GM21390 (cell line): ENCODE data around the gene NCOA3.
"Not testable (repeated sequence)": the region's sequence is repeated elsewhere in the genome, so short reads cannot be mapped to it uniquely, and the experiment has no call there.

Experiments
- ATAC-seq: cut with Tn5 transposase; IDR thresholded peaks from one replicate; pipeline ENCODE4 v1.9.1; 2021; ENCODE audit not compliant: unreplicated experiment

Gene NCOA3

DNA sequence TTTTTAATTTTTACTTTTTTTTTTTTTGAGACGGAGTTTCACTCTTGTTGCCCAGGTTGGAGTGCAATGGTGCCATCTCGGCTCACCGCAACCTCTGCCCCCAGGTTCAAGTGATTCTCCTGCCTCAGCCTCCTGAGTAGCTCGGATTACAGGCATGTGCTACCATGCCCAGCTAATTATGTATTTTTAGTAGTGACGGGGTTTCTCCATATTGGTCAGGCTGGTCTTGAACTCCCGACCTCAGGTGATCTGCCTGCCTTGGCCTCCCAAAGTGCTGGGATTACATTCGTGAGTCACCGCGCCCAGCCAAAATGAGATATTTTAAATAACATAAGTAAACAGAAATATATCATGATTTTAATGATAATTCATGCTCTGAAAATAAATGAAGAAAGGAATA lies 1.6 kb upstream of the NCOA3 start:
- not testable (repeated sequence) for ATAC-seq

DNA sequence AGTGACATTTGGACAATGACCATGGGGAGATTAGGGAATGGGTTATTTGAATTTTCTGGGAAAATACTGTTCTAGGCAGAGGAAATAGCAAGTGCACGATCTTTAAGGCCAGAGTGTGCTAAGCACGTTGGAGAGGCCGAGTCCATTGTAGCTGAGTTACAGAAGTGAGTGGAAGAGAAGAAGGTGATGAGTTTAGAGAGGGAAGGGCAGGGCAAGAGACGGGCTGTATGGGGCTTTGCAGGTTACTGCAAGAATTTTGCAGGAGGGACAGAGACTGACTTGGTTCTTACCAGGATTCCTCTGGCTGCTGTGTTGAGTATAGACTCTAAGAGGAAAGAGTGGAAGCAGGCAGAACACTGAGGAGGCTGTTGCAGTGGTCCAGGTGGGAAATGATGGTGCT lies 1.1 kb upstream of the NCOA3 start:
- ATAC-seq, result no peak

DNA sequence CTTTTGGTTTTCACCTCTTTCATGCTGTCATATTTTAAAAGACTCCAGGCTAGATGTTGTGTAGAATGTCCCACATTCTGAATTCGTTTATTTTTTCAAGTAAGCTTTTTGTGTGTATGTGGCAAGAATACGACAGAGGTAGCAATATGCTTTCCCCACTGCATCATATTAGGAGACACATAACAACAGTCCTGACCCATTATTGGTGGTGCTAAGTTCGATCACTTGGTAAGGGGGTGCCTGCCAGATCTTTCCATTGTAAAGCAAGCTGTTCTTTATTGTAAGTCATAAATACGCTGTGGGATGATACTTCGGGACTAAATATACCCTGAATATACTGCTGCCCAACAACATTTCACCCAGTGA lies 588 bp upstream of the NCOA3 start:
- peak; percentile 3 for ATAC-seq

DNA sequence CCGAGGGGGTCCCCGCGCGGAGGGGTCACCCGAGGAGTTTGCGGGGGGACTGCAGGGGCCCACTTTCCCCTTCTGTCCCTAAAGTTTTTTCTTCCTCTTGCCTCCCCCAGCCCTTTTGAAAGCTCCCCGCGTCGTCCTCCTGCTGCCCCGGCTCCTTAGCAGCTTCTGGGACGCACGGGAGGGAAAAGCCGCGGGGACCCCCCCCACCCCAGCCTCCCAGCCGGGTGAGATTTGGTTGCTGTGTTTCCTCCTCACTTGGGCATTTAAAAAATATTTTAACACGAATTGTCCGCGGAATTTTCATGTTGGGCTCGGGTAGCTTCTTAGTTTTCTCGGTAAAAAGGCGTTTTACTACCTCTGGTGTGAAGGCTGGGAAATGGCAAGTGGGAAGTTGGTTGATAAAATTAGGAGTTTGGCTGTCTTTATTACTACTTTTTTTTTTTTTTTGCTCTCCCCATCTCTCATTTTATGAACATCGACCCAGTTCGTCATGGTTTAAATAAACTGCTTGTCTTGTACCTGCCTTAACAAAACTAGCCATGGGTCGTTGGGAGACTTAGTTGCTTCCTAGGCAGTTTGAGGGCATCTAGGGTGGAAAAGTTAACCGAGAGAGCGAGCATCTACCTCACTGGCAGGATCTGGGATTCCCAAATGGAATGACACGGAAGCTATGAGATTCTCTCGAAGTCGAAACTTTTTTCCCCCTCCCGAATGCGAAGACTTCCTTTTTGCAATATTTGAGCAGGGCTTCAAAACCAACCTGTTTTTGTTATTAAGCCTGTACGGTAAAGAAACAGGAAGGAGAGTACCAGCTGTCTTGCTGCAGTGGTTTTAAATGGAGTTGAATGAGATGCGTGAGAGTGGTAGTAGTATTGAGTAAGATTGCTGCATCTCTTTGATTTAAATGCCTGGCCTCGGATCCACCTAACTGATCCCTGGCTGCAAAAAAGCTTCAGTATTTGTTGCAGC lies 868 bp downstream of the NCOA3 start:
- ATAC-seq, result no peak

DNA sequence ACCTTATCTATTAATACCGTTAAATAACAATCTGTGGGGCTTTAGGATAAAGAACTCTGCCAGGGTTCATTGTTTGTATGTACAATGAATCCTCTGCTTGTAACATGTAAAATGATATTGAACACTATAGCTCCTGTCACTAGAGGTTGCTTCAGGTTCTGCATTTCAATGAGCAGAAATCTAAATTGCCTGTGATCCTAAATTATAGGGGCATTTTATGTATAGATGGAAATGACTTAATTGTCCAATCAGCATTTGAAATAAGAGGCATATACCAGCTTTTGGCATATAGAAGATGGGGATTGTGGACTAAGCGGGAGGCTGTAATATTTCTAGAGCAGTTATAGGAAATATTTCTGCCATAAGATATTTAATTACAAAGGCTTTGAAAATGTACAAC lies 2.0 kb downstream of the NCOA3 start:
- no peak for ATAC-seq

DNA sequence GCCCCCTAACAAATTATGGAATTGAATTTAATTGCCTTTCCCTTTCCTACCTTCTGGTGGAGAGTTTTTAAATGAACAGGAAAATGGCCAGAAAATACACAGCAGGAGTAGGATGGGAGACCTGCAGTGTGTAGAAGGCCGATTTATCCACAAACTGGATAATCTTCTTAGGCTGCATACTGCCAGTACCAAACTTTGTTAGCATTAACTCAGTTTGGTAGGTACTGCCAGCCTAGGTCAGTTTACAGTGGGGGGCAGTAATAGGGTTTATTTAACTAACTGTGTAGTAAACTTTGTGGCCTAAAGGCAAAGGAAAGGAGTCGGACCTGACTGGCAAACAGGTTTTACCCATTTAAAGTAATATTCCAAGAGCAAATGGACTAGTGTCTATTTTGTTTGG lies 4.6 kb downstream of the NCOA3 start:
- ATAC-seq, result no peak

DNA sequence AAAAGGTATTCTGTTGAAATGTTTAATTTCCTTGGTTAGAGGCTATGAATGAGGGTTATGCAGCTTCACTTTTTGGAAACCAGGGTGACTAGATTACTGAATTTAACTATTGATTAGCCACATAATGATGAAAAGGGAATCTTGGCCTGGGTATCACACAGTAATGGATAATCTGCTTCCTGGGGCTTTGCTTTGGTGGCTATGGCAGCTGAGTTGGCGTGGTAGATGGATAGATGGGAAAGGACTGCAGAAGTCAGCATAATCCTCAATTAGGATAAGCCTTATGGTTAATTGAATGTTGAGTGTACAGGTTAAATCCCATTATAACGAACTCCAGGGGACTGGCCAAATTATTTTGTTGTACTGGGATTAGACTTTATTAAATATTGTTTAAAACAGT lies 5.2 kb downstream of the NCOA3 start:
- no peak for ATAC-seq

DNA sequence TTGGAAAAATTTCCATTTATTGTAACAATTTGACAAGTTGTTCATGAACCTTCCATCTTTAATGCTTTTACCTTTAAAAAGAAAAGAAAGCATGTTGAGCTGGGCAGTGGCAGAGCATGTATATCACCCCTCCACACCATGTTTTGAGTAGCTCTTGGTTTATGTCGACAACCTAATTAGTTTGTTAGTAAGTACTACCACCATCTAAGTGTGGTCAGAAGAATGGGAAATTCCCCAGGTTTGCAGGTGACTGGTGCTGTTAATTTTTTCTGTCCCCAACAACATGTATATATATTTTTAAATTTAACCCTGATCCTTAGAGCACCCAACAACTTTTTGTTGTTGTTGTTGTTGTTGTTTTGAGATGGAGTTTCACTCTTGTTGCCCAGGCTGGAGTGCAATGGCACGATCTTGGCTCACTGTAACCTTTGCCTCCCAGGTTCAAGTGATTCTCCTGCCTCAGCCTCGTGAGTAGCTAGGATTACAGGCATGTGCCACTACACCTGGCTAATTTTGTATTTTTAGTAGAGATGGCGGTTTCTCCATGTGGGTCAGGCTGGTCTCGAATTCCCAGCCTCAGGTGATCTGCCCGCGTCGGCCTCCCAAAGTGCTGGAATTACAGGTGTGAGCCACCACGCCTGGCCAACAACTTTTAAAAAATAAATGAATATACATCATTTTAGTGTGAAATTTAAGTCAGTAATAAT lies 5.7 kb downstream of the NCOA3 start:
- not testable (repeated sequence) for ATAC-seq

DNA sequence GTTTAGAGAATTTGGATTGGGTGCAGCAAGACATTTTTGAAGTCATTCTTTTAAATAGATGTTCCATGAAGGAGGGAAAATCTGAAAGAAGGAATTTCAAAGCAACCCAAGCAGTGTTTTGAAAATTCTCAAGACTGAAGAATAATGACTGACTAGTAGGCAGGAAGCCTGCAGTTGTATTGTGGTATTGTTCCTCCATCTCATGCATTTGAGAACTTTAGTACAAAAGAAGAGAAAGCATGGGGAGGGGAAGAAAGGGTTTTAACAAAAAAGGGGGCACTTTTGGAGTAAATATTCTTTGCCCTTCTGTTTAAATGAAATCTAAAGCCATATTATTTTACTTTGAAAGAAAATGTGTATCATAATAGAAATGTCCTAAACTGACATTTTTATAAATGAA lies 6.6 kb downstream of the NCOA3 start:
- no peak for ATAC-seq

DNA sequence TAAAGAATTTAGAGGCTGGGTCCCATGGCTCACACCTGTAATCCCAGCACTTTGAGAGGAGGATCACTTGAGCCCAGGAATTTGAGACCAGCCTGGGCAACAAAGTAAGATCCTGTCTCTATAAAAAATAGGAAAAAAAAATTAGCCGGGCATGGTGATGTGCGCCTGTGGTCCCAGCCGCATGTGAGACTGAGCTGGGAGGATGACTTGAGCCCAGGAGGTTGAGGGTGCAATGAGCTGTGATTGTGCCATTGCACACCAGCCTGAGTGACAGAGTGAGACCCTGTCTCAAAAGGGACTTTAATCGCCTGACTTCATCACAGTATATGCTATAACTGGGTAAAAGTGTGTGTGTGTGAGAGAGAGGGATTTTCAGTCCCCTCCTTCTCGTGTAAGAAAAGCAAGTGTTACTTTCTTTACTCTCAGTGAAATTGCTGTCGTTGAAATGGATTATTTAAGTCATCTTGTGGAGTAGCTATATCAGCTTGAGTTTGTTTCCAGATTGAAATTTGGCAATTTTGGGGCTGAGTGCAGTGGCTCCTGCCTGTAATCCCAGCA lies 7.5 kb downstream of the NCOA3 start:
- no peak for ATAC-seq

DNA sequence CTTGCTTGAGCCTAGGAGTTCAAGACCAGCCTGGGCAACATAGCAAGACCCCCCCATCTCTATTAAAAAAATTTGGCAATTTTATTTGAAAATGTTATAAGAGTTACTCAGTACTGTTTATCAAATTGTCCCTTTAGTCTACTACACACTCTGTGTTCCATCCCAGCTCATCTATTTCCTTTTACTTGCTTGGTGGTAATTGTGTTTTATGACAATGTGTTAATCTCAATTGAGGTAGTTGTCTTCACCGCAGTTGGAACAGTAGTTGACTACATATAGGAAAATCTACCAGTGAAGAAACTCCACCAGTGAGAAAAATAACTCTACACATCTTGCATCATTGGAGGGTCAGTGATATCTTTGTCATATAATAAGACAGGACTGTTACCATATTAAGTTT lies 8.0 kb downstream of the NCOA3 start:
- ATAC-seq, result no peak

DNA sequence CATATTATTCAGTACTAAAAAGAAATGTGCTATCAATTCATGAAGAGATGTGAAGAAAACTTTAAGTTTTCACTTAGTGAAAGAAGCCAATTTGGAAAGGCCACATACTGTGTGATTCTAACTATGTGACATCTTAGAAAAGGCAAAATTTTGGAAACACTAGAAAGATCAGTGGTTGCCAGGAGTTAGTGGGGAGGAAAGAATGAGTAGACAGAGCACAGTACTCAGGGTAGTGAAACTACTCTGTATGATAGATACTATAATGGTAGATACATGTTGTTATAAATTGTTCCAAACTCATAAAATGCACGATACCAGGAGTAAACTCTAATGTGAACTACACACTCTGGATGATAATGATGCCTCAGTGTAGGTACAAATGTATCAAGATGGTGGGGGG lies 14.2 kb downstream of the NCOA3 start:
- no peak for ATAC-seq

DNA sequence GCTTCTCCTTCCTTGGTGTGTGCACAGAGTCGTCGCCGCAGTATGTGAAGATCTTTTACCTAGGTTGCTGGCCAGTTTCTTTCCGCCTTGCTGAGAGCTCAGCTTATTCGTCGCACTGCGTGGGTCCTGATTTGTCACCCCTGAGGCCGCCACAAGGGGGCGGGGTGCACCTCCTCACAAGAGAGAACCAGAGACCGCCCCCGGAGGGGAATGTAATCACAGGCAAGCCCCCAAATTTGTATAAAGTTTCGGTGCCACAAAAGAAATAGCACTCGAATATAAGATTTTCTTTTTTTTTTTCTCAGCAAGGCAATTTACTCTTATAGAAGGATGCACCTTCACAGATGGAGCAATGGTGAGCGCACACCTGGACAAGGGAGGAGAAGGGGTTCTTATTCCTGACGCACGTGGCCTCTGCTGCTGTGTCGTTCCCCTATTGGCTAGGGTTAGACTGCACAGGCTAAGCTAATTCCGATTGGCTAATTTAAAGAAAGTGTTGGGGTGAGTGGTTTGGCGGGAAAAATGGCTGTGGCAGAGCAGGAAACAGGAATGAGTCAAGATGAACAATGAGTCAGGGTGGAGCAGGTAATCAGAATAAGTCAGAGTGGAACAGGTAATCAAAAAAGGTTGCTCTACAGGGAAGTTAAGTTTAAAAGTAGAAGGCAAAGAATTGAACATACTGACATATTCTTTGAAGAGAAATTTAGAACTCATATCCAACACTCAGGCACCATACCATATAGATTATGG lies 19.5 kb downstream of the NCOA3 start:
- ATAC-seq, result no peak

DNA sequence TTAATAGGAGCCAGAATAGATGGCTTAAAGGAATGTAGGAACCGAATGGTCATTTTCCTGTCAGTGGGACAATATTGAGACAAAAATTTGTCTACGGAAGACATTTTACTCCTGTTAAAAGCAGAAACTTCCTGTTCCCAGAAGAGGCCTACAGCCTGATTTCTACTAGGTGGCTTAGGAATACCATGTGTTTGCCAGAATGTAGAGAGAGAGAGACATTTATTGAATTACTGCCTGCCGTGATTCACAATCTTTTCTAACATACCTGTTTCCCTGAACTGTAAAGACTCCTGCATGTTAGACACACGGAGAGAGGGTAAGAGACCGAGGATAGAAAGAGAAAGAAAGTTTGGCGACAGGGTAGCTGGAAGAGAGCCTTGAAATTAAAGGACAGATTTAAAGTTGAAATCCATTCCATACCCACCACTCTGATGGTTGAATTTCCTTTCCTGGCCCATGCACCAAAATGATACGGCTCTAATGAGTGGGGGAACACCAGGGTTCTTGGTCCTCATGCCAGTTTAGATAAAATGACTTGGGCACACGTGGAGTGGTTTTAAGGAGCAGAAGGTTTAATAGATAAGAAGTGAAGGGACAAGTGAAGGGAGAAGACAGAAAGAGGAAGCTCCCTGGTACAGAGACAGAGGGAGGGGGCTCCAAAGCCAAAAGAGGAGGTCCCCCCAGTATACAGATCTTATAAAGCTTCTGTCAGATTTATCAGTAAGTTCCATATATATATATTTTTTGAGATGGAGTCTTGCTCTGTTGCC lies 22.5 kb downstream of the NCOA3 start:
- ATAC-seq, result no peak

DNA sequence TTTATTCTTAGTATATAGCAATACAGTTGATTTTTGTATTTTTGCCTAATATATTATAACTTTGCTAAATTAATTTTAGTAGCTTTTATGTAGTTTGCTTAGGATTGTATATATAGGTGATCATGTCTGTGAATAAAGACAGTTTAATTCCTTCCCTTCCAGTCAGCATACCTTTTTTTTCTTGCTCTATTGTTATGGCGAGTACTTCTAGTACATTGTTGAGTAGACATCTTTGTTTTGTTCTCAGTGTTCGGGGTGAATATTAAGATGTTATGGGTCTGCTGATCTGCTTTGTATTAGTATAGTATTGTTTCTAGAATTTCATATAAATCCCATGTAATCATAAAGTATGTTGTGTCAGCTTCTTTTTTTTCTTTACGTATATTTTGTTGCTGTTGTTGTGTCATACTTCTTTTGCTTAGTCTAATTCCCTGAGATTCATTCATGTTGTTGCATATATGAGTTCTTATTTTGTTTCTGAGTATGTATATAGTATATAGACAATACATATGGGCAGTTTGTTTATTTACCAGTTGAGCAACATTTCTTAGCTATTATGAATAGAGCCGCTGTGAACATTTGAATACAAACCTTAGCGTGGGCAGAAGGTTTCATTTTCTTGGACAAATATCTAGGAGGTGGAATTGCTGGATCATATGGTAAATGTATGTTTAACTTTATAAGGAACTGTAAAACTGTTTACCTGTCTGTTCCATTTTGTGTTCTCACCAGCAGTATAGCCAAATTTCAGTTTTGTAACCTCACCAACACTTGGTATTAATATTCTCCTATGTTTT lies 25.5 kb downstream of the NCOA3 start:
- no peak for ATAC-seq

DNA sequence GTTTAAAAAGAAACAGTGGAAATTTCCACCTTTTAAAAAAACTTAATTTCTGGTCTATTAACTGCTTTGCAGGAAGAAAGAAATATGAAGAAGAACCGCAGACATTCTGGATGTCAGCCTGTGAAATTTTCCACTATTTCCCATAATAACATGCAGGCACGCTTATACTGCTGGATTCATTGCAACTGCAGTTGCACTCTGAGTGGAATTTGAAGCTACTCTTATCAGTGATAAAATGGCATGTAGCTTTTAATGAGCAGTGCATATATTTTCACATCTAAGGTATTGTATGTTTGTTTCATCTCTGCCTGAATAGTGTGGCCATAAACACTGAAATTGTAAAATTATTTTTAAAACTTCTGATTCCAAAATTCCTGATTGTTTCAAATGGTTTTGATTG lies 28.2 kb downstream of the NCOA3 start:
- ATAC-seq, result no peak

DNA sequence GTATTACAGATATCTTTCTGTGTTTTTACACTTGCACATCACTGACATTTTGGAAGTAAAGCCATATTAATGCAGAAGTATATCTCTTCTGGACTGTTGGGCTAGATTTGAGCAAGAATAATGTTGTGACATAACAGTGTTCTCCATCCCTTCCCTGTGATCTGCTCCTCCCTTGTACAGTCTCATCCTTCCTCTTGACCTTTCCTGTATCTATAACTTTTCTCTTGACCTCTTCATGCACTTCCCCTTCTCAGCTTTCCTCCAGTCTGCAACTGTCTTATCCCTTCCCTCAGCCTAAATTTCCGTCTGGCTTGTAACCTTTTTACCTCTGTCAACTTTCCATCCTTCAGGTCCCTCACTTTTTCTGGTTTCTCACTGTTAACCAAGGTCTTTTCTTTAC lies 29.8 kb downstream of the NCOA3 start:
- no peak for ATAC-seq

DNA sequence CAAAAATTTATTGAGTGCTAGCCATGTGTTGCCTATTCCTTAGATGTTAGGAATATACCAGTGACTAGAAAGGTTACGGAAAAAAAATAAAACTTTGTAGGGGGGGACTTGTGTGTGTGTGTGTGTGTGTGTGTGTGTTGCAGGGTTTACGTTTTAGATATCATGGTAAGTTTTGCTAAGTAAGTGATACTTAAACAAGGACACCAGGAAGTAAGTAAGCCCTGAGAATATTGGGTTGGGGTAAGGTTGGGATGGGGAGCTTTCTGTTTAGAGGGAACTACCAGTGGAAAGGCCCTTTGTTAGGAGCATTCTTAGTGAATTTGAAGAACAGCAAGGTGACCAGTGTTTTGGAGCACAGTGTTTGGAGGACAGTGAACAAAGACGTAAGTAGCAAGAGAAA lies 30.3 kb downstream of the NCOA3 start:
- no peak for ATAC-seq

DNA sequence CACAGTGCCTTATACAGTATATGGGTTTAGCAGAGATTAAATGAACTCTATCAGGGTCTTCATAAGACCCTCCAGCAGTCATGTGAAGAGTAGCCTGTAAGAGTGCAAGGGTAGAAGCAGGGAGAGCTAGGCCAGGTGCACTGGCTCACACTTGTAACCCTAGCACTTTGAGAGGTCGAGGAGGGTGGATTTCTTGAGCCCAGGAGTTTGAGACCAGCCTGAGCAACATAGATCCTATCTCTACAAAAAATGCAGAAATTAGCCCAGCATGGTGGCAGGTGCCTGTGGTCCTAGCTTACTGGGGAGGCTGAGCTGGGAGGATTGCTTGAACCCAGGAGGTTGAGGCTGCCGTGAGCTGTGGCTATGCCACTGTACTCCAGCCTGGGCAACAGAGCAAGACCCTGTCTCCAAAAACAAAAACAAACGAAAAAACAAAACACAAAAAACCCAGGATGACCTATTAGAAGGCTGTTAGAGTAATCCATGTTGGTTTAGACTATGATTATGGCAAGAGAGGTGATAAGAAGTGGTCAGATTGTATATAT lies 31.9 kb downstream of the NCOA3 start:
- ATAC-seq, result no peak

DNA sequence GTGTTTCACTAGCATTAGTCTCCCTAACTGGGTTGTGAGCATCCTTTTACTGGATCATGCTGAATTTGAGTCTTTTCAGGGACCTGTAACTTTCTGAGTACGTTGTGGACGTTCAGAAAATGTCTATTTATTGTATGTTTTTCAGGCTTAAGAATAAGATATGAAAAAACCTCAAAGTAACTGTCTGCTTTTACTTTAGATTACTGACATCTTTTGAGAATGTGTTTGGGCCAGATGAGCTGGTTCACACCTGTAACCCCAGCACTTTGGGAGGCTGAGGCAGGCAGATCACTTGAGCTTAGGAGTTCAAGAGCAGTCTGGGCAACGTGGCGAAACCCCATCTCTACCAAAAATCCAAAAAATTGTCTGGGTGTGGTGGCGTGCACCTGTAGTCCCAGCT lies 32.7 kb downstream of the NCOA3 start:
- no peak for ATAC-seq
